Body of pancreas (tissue), 4 donors: ENCODE measurements around the gene FBXL20.

Experiments
- POLR2A ChIP-seq, 3 donors: fragments of 450-650 bp; IDR thresholded peaks; one replicate each; pipeline ENCODE4 v1.6.1; 2016; ENCODE audit warnings: antibody characterized with exemption in 3 of 3, mild to moderate bottlenecking in 2 of 3
- TF ChIP-seq, protein P1 (sequence below), 7 experiments: fragments of 450-650 bp in 4 of 7; fragments of 200-600 bp in 3 of 7; sonication (generic) in 3 of 7; IDR thresholded peaks; one replicate each; pipeline ENCODE4 v1.5.1; 2016 to 2019; ENCODE audit warnings: antibody characterized with exemption in 7 of 7

DNA sequence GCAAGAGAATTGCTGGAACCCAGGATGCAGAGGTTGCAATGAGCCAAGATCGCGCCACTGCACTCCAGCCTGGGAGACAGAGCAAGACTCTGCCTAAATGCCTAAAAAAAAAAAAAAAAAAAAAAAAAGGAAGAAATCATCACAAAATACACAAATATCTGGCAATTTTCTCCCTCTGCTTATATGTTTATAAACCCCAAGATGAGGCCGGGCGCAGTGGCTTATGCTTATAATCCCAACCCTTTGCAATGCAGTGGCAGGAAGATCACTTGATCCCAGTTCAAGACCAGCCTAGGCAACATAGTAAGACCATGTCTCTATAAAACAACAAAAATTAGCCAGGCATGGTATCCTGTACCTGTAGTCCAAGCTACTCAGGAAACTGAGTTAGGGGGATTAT, 28.2 kb upstream of the FBXL20 start:
- TF ChIP-seq POLR2A (IDR thresholded peaks at IDR 0.05), result no peak
- TF ChIP-seq, protein P1, sequence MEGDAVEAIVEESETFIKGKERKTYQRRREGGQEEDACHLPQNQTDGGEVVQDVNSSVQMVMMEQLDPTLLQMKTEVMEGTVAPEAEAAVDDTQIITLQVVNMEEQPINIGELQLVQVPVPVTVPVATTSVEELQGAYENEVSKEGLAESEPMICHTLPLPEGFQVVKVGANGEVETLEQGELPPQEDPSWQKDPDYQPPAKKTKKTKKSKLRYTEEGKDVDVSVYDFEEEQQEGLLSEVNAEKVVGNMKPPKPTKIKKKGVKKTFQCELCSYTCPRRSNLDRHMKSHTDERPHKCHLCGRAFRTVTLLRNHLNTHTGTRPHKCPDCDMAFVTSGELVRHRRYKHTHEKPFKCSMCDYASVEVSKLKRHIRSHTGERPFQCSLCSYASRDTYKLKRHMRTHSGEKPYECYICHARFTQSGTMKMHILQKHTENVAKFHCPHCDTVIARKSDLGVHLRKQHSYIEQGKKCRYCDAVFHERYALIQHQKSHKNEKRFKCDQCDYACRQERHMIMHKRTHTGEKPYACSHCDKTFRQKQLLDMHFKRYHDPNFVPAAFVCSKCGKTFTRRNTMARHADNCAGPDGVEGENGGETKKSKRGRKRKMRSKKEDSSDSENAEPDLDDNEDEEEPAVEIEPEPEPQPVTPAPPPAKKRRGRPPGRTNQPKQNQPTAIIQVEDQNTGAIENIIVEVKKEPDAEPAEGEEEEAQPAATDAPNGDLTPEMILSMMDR (IDR thresholded peaks at IDR 0.05), result no peak
